GF-D8 (cell line): ENCODE measurements around the gene RSPH6A.
A peak's percentile ranks its signal among the peaks of the same experiment; 100 is the strongest.

ENCODE experiments used
- DNase-seq: peaks from one replicate; lab custom pipeline; 2025; lab: John Stamatoyannopoulos, UW

The RSPH6A gene

GRCh38 chr19:45814851-45815480 is at the start of gene RSPH6A:
TSS of gene RSPH6A (minus strand) at chr19:45815308. CDS start at chr19:45815176, 132 bp downstream.
- no peak for DNase-seq

GRCh38 chr19:45864629-45865082 is 49.5 kb upstream of the RSPH6A start:
- no peak for DNase-seq

- DNase-seq, result no peak
These were observed 48.9 kb upstream of the RSPH6A start, which contains the start of gene FOXA3 for GRCh38 chr19:45863840-45864628. TSS of gene FOXA3 (plus strand) at chr19:45864326. CDS start at chr19:45864457, 131 bp downstream.

- no peak for DNase-seq
These were observed 48.3 kb upstream of the RSPH6A start for GRCh38 chr19:45863335-45863839.

- DNase-seq, result peak; percentile 95
These were observed 47.6 kb upstream of the RSPH6A start, which contains the start of gene SYMPK for GRCh38 chr19:45862564-45863334. TSS of gene SYMPK (minus strand) at chr19:45863147. CDS start at chr19:45854495, 8,652 bp downstream.

- peak; percentile 19 for DNase-seq
These were observed 47.1 kb upstream of the RSPH6A start for GRCh38 chr19:45862271-45862563.

GRCh38 chr19:45860359-45861259 is 45.5 kb upstream of the RSPH6A start:
- DNase-seq, result no peak

- DNase-seq, result no peak
These were observed 39.2 kb upstream of the RSPH6A start for GRCh38 chr19:45854167-45854778.

- DNase-seq, result no peak
These were observed 37.9 kb upstream of the RSPH6A start for GRCh38 chr19:45852983-45853382.

- no peak for DNase-seq
These were observed 37.1 kb upstream of the RSPH6A start for GRCh38 chr19:45852145-45852750.

- DNase-seq, result no peak
These were observed 33.8 kb upstream of the RSPH6A start for GRCh38 chr19:45848922-45849321.

- no peak for DNase-seq
These were observed 32.6 kb upstream of the RSPH6A start for GRCh38 chr19:45847663-45848062.

GRCh38 chr19:45842198-45842597 is 27.1 kb upstream of the RSPH6A start:
- no peak for DNase-seq

GRCh38 chr19:45834970-45835369 is 19.9 kb upstream of the RSPH6A start:
- no peak for DNase-seq

- no peak for DNase-seq
These were observed 13.8 kb upstream of the RSPH6A start for GRCh38 chr19:45828945-45829344.

GRCh38 chr19:45828523-45828922 is 13.4 kb upstream of the RSPH6A start:
- DNase-seq, result no peak

GRCh38 chr19:45827459-45828093 is 12.5 kb upstream of the RSPH6A start:
- DNase-seq, result no peak

- no peak for DNase-seq
These were observed 11.8 kb upstream of the RSPH6A start for GRCh38 chr19:45826934-45827333.

- DNase-seq, result no peak
These were observed 11.1 kb upstream of the RSPH6A start for GRCh38 chr19:45825917-45826893.
